ENCODE results near the gene LRP6. TPM values are rescaled to one million over a fixed set of nuclear protein-coding genes. Genes with fewer than 3 reads are reported as not detected.

LRP6 gene
- total RNA-seq, 1 experiment from 2014 or later = 72.8 TPM

GRCh38 chr12:12202747-12203146, 64.1 kb downstream of the LRP6 start:
- no peak overlapping the region for H3K27ac Mint-ChIP-seq

GRCh38 chr12:12202105-12202504, 64.7 kb downstream of the LRP6 start:
- no peak overlapping the region for H3K27ac Mint-ChIP-seq
- ChIA-PET POLR2A (no interaction called here), CTCF (no interaction called here)
- peaks cover 7% of the 10 kb centered on the region for H3K4me1 Mint-ChIP-seq
- no peak overlapping the region for H3K4me3 Mint-ChIP-seq
- TF ChIP-seq ATF6 (CRISPR knock-in tag; IDR thresholded peaks at IDR 0.05) = no peak
- no peak for TF ChIP-seq ZSCAN18 (CRISPR knock-in tag; IDR thresholded peaks at IDR 0.05)
- no peak for TF ChIP-seq ETV6 (CRISPR knock-in tag; IDR thresholded peaks at IDR 0.05)
- TF ChIP-seq ZMAT4 (CRISPR knock-in tag; IDR thresholded peaks at IDR 0.05) = no peak
- TF ChIP-seq KAT7 (CRISPR knock-in tag; IDR thresholded peaks at IDR 0.05; ENCODE audit: borderline replicate concordance) = no peak
- no peak for TF ChIP-seq MXD4 (CRISPR knock-in tag; IDR thresholded peaks at IDR 0.05; ENCODE audit: borderline replicate concordance)
- ATAC-seq = no peak
- DNase-seq (ENCODE audit: low spot score) = no peak
- H3K36me3 Mint-ChIP-seq = peaks cover 38% of the 10 kb centered on the region
- H3K9me3 Mint-ChIP-seq = peaks cover 13% of the 10 kb centered on the region
- no peaks in the 10 kb centered on the region for H3K27me3 Mint-ChIP-seq (ENCODE audit: low read depth)

More at GRCh38 chr12:12202747-12203146, 64.1 kb downstream of the LRP6 start:
- CTCF ChIA-PET = no interaction called here
- DNase-seq (ENCODE audit: low spot score) (no peak), ATAC-seq (no peak)
- POLR2A ChIA-PET = no interaction called here
- peaks cover 10% of the 10 kb centered on the region for H3K4me1 Mint-ChIP-seq
- no peak overlapping the region for H3K4me3 Mint-ChIP-seq
- no peaks in the 10 kb centered on the region for H3K27me3 Mint-ChIP-seq (ENCODE audit: low read depth)
- peaks cover 38% of the 10 kb centered on the region for H3K36me3 Mint-ChIP-seq
- TF ChIP-seq USF2 (CRISPR knock-in tag; IDR thresholded peaks at IDR 0.05) = no peak
- no peak for TF ChIP-seq FOXK1 (CRISPR knock-in tag; IDR thresholded peaks at IDR 0.05)
- H3K9me3 Mint-ChIP-seq = peaks cover 13% of the 10 kb centered on the region

GRCh38 chr12:12201274-12201758, 65.5 kb downstream of the LRP6 start:
- Mint-ChIP-seq H3K4me3 (no peak overlapping the region), H3K27ac (no peak overlapping the region), H3K36me3 (peaks cover 38% of the 10 kb centered on the region), H3K4me1 (peaks cover 7% of the 10 kb centered on the region), H3K27me3 (ENCODE audit: low read depth) (no peaks in the 10 kb centered on the region), H3K9me3 (peaks cover 13% of the 10 kb centered on the region)
- no peak for ATAC-seq
- DNase-seq (ENCODE audit: low spot score) = no peak
- CTCF ChIA-PET = no interaction called here
- POLR2A ChIA-PET = no interaction called here
- TF ChIP-seq ZNF219 (CRISPR knock-in tag; IDR thresholded peaks at IDR 0.05; ENCODE audit: borderline replicate concordance) (no peak), PRDM15 (CRISPR knock-in tag; IDR thresholded peaks at IDR 0.05) (no peak), AFF4 (CRISPR knock-in tag; IDR thresholded peaks at IDR 0.05; ENCODE audit: borderline replicate concordance) (no peak), ZNF396 (CRISPR knock-in tag; IDR thresholded peaks at IDR 0.05; ENCODE audit: borderline replicate concordance) (no peak), MXD4 (CRISPR knock-in tag; IDR thresholded peaks at IDR 0.05; ENCODE audit: borderline replicate concordance) (no peak), ETV6 (CRISPR knock-in tag; IDR thresholded peaks at IDR 0.05) (no peak), NR3C1 (CRISPR knock-in tag; conservative IDR thresholded peaks at IDR 0.05; ENCODE audit: low read depth) (no peak), SMAD4 (CRISPR knock-in tag; IDR thresholded peaks at IDR 0.05) (no peak), HMGXB4 (CRISPR knock-in tag; IDR thresholded peaks at IDR 0.05) (no peak), IRF2 (CRISPR knock-in tag; IDR thresholded peaks at IDR 0.05; ENCODE audit: borderline replicate concordance, low read depth) (no peak), TEAD4 (CRISPR knock-in tag; IDR thresholded peaks at IDR 0.05) (no peak)

Data from WTC11 (cell line).